Myocyte (in vitro differentiated cells): ENCODE data around the gene GPR142. TPM values are rescaled to one million over a fixed set of nuclear protein-coding genes. Genes with fewer than 3 reads are reported as not detected.

Source experiments
- DNase-seq: peaks from one replicate; pipeline ENCODE4 v3.0.0-alpha.2; 2012; ENCODE audit warnings: low read depth
- total RNA-seq: library from RNA; depleted of rRNA; stranded (reverse); fragments of >200 nt; gene quantifications from 2 replicates; pipeline ENCODE4 v1.2.3, GENCODE V29; 2014

GPR142 gene
- total RNA-seq, 1 donor from 2014 or later, result not detected

- DNase-seq, result no peak
Observed at GRCh38 chr17:74343526-74344284, 23.6 kb upstream of the GPR142 start.

GRCh38 chr17:74344658-74345057 lies 22.6 kb upstream of the GPR142 start:
- DNase-seq, result no peak

GRCh38 chr17:74345433-74346241 lies 21.7 kb upstream of the GPR142 start:
- no peak for DNase-seq

- no peak for DNase-seq
Observed at GRCh38 chr17:74347646-74348045, 19.7 kb upstream of the GPR142 start.

GRCh38 chr17:74349120-74349519 lies 18.2 kb upstream of the GPR142 start:
- no peak for DNase-seq

- DNase-seq, result no peak
Observed at GRCh38 chr17:74350486-74350885, 16.8 kb upstream of the GPR142 start.

- no peak for DNase-seq
Observed at GRCh38 chr17:74351552-74352210, 15.6 kb upstream of the GPR142 start.

GRCh38 chr17:74353446-74354060 lies 13.8 kb upstream of the GPR142 start:
- no peak for DNase-seq

- no peak for DNase-seq
Observed at GRCh38 chr17:74354123-74354522, 13.2 kb upstream of the GPR142 start.

GRCh38 chr17:74354561-74354960 lies 12.7 kb upstream of the GPR142 start:
- DNase-seq, result no peak

- DNase-seq, result no peak
Observed at GRCh38 chr17:74355065-74355464, 12.2 kb upstream of the GPR142 start.

GRCh38 chr17:74356646-74357465 lies 10.4 kb upstream of the GPR142 start:
- no peak for DNase-seq

GRCh38 chr17:74357466-74357809 lies 9.9 kb upstream of the GPR142 start:
- DNase-seq, result no peak

- no peak for DNase-seq
Observed at GRCh38 chr17:74358697-74359096, 8.6 kb upstream of the GPR142 start.

GRCh38 chr17:74359916-74360315 lies 7.4 kb upstream of the GPR142 start:
- DNase-seq, result no peak

GRCh38 chr17:74360899-74361229 lies 6.4 kb upstream of the GPR142 start:
- DNase-seq, result no peak

GRCh38 chr17:74361230-74362068 lies 5.9 kb upstream of the GPR142 start, which contains the start of gene BTBD17:
BTBD17 (minus strand) TSS chr17:74361868; CDS start chr17:74361819, 49 bp downstream.
- DNase-seq, result no peak

GRCh38 chr17:74362069-74362405 lies 5.3 kb upstream of the GPR142 start:
- DNase-seq, result no peak

- no peak for DNase-seq
Observed at GRCh38 chr17:74362810-74363498, 4.4 kb upstream of the GPR142 start.
